Hippocampal formation (tissue), 2 donors: ENCODE measurements around the gene HPSE.

Experiments used
- DNase-seq, 2 donors: peaks; one replicate each; lab custom pipeline; 2025; lab: John Stamatoyannopoulos, UW

Gene HPSE

GRCh38 chr4:83247415-83248357, 87.0 kb downstream of the HPSE start:
- DNase-seq, result no peak
